ENCODE results near the gene AFAP1L1. TPM values are rescaled to one million over a fixed set of nuclear protein-coding genes. Genes with fewer than 3 reads are reported as not detected.

The AFAP1L1 gene
- total and polyA plus RNA-seq, 2 donors from 2014 or later, result 4.8 to 14.8 TPM

- H3K4me3 ChIP-seq (ENCODE audit: low read length in 3 of 3), result no peak overlapping the region
- H3K36me3 ChIP-seq (ENCODE audit: control insufficient read depth in 2 of 3, insufficient read depth in 3 of 3, low read length in 3 of 3), result no peaks in the 10 kb centered on the region
- intact Hi-C loops (cut with DNase I), result no loop called here
- FAIRE-seq, result no peak
- DNase-seq, result no peak
- H3K27me3 ChIP-seq (ENCODE audit: control insufficient read depth, insufficient read depth, low read length), result no peaks in the 10 kb centered on the region
- H3K9me3 ChIP-seq (ENCODE audit: control insufficient read depth in 2 of 3, insufficient read depth in 1 of 3, low read length in 3 of 3), result no peaks in the 10 kb centered on the region
- no peak overlapping the region for H3K9ac ChIP-seq (ENCODE audit: low read length in 3 of 3)
- H3K4me1 ChIP-seq (ENCODE audit: control insufficient read depth in 2 of 3, insufficient read depth in 2 of 3, low read depth in 1 of 3, low read length in 3 of 3), result peaks cover 0 to 2% (median 0%) of the 10 kb centered on the region in 3 donors
- no peak for TF ChIP-seq CTCF (IDR thresholded peaks at IDR 0.05; ENCODE audit: borderline replicate concordance, extremely low read depth, insufficient read depth)
- no peak overlapping the region for H3K27ac ChIP-seq (ENCODE audit: low read depth in 2 of 2, low read length in 2 of 2)
These were observed 7.0 kb downstream of the AFAP1L1 start for GRCh38 chr5:149278451-149279210.

GRCh38 chr5:149279661-149280060 is 8.0 kb downstream of the AFAP1L1 start:
- FAIRE-seq (no peak), DNase-seq (no peak)
- no peak overlapping the region for H3K4me3 ChIP-seq (ENCODE audit: low read length in 3 of 3)
- no peak for TF ChIP-seq CTCF (IDR thresholded peaks at IDR 0.05; ENCODE audit: borderline replicate concordance, extremely low read depth, insufficient read depth)
- H3K27me3 ChIP-seq (ENCODE audit: control insufficient read depth, insufficient read depth, low read length), result no peaks in the 10 kb centered on the region
- H3K36me3 ChIP-seq (ENCODE audit: control insufficient read depth in 2 of 3, insufficient read depth in 3 of 3, low read length in 3 of 3), result no peaks in the 10 kb centered on the region
- intact Hi-C loops (cut with DNase I), result no loop called here
- no peak overlapping the region for H3K9ac ChIP-seq (ENCODE audit: low read length in 3 of 3)
- no peaks in the 10 kb centered on the region for H3K9me3 ChIP-seq (ENCODE audit: control insufficient read depth in 2 of 3, insufficient read depth in 1 of 3, low read length in 3 of 3)
- peak overlapping the region in 1 of 2 donors; percentile 32 for H3K27ac ChIP-seq (ENCODE audit: low read depth in 2 of 2, low read length in 2 of 2)
- H3K4me1 ChIP-seq (ENCODE audit: control insufficient read depth in 2 of 3, insufficient read depth in 2 of 3, low read depth in 1 of 3, low read length in 3 of 3), result peaks cover 0 to 2% (median 0%) of the 10 kb centered on the region in 3 donors

- no peaks in the 10 kb centered on the region for H3K36me3 ChIP-seq (ENCODE audit: control insufficient read depth in 2 of 3, insufficient read depth in 3 of 3, low read length in 3 of 3)
- H3K4me3 ChIP-seq (ENCODE audit: low read length in 3 of 3), result no peak overlapping the region
- FAIRE-seq (no peak), DNase-seq (no peak)
- no peak overlapping the region for H3K9ac ChIP-seq (ENCODE audit: low read length in 3 of 3)
- no peaks in the 10 kb centered on the region for H3K9me3 ChIP-seq (ENCODE audit: control insufficient read depth in 2 of 3, insufficient read depth in 1 of 3, low read length in 3 of 3)
- no peak for TF ChIP-seq CTCF (IDR thresholded peaks at IDR 0.05; ENCODE audit: borderline replicate concordance, extremely low read depth, insufficient read depth)
- peaks cover 0 to 2% (median 0%) of the 10 kb centered on the region in 3 donors for H3K4me1 ChIP-seq (ENCODE audit: control insufficient read depth in 2 of 3, insufficient read depth in 2 of 3, low read depth in 1 of 3, low read length in 3 of 3)
- peak overlapping the region in 1 of 2 donors; percentile 32 for H3K27ac ChIP-seq (ENCODE audit: low read depth in 2 of 2, low read length in 2 of 2)
- intact Hi-C loops (cut with DNase I), result no loop called here
- H3K27me3 ChIP-seq (ENCODE audit: control insufficient read depth, insufficient read depth, low read length), result no peaks in the 10 kb centered on the region
These were observed 8.5 kb downstream of the AFAP1L1 start for GRCh38 chr5:149280124-149280523.

All from kidney (tissue), 14 donors.